GM12872 (cell line): ENCODE measurements around the gene TPK1.

Experiments
- TF ChIP-seq, protein P1 (sequence below): IDR thresholded peaks from 3 replicates; pipeline ENCODE4 v1.5.1; 2011; ENCODE audit warnings: low read depth, mild to moderate bottlenecking, low read length, moderate library complexity; ENCODE audit not compliant: insufficient read depth

The TPK1 gene

DNA sequence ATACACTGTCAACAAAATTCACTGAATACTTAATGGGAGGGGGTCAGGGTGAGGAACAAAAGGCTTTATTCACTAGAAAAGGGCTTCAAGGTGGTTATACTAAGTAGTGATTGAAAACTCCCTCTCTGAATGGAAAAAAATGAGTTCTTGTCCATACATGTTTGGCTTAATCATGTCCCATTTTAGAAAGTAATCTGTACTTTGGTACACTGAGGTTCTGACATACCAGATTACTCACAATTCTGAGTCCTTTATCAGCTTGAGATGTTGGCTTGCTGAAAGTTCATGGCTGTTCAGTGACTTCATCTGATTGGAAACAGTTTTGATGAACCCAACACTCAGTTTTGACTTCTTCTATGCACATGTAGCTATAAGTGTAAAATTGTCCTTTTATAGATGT, 419.5 kb downstream of the TPK1 start:
- TF ChIP-seq, protein P1, sequence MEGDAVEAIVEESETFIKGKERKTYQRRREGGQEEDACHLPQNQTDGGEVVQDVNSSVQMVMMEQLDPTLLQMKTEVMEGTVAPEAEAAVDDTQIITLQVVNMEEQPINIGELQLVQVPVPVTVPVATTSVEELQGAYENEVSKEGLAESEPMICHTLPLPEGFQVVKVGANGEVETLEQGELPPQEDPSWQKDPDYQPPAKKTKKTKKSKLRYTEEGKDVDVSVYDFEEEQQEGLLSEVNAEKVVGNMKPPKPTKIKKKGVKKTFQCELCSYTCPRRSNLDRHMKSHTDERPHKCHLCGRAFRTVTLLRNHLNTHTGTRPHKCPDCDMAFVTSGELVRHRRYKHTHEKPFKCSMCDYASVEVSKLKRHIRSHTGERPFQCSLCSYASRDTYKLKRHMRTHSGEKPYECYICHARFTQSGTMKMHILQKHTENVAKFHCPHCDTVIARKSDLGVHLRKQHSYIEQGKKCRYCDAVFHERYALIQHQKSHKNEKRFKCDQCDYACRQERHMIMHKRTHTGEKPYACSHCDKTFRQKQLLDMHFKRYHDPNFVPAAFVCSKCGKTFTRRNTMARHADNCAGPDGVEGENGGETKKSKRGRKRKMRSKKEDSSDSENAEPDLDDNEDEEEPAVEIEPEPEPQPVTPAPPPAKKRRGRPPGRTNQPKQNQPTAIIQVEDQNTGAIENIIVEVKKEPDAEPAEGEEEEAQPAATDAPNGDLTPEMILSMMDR, result no peak

DNA sequence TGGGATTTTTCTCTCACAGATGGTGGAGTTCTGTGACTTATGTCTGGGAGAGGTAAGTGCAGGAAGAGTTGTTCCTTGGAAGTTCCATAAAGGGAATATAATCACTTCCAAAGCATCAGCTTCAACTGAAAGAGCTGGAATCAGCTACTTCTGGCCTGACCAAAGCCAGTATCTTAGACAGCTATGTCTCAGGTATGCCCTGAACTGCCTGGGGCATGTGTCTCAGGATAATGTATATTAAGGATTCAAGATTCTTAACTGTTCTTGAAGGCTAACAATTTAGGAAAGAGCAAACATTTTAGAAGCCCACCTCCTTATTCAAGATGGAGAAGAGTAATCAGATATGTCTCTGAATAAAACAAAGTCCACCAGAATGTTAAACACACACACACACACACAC, 420.0 kb downstream of the TPK1 start:
- TF ChIP-seq, protein P1, result no peak

DNA sequence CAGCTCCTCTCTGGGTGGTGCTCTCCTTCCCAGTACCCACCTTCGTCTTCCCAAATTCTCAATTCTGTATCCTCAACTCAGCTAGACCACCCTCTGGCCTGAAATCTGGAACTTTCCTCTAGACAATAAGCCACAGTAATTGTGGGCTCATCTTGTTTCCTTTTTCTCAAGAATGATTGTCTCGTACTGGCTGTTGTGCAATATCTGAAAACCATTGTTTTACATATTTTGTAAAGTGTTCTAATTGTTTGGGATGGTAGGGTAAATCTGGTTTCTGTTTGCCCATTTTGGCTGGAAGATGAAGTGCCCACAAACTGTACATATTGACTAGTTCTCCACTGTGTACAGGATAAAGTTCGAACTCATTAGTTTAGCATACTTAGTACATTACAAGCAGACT, 421.0 kb downstream of the TPK1 start:
- TF ChIP-seq, protein P1, result no peak

DNA sequence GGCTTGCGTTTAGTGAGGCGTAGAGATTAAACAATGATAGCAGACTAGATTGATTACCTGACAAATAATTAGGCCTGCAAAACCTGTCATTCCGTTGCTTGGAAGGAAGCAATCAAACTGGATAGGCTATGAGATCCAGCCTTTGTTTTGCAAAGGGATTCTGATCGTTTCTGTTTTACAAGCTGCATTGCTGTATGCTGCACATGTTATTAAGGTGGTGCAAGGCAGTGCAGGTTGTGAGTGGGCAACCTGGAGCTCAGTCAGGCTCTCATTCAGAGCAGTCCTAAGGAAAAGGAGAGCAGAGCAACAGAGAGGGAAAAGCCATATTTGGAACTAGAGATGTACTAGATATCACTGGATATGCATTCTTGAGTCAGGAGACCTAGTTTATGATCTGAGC, 425.4 kb downstream of the TPK1 start:
- TF ChIP-seq, protein P1, result no peak

DNA sequence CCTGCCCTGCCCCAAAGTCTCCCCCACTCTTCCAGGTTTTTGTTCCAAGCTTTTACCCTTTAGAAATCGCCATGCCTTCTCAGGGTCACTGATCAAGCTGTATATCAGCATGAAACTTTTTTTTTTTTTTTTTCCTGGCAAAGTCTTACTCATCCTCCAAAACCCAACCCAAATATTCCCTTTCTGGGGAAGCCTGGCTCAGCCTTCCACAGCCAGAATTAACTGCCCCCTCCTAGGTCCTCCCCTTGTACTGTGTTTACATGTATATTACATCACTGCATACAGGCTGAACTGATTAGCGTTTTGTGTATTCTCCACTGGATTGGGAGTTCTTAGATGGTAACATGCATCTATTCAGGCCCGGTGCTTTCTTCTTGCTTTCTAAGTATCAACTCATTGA, 427.7 kb downstream of the TPK1 start:
- TF ChIP-seq, protein P1, result no peak

DNA sequence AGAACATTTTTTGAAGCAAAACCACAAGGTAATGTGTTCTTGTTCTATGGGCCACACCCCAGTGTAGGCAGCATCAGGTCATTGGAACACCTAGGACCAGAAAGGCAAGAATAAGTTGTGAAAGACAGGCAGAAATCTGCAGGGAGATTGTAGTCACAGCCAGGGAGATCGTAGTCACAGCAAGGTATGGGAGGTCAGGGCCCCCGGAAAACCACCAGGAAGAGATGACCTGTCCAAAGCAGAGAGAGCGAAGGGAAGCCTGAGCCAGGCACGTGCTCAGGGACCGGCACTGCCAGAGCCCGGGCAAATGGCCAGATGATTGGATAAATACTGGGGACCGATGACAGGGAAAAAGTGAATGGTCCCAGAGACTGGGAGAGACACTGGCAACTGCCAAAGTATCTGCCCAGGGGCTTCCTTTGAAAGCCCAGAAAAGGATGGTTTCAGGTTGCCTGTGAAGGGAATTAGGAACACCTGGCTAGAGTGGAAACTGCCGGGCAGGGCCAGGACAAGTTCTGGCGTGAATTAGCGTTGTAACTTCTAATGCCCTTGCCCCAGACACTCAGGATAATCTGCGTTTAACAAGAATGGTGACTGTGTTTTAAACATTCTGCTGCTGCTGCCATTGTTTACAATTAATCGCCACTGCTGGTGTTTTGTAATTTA, 428.5 kb downstream of the TPK1 start:
- TF ChIP-seq, protein P1, result no peak

DNA sequence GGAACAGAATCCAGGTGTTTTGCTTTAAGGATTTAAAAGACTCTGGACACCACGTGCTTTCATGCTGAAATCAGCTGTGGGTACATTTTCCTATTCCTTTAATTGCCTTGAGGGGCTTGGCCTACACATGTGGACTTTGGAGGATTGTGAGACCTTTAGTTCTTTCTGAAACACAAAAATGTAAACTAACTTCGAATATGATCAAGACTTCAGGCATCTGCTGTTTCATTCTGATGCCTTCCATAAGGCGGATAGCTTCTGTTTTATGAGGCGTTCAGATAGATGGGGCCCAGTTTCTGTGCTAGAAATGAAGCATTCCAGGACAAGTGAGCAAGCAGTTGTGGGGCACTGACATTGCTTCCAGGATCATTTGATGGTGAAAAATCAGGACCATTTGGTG, 430.9 kb downstream of the TPK1 start:
- TF ChIP-seq, protein P1, result no peak
